ENCODE data around the gene CLEC10A. TPM values are rescaled to one million over a fixed set of nuclear protein-coding genes. Genes with fewer than 3 reads are reported as not detected.
"Not testable (repeated sequence)": the region's sequence is repeated elsewhere in the genome, so short reads cannot be mapped to it uniquely, and the experiment has no call there.

The CLEC10A gene
- total RNA-seq, 1 experiment from 2014 or later: not detected

DNA sequence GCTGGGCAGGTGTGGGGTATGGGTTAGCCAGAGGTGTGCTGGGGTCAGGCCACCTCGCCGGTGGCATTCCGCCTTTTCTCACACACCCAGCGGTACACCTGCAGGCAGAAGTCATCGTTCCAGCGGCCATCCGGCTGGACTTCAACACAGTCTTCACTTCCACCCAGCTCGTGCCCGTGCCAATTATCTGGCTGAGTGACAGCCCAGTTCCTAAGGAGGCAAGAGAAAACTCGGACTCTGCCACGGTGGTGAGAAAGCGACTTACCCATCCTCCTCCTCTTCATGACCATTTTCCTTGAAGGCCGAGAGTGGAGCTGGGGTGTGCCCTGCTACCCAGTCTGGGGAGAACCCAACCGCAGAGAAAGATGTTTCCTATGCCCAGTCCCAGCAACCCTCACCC is 21.5 kb upstream of the CLEC10A start:
- CTCF ChIA-PET: no interaction called here
- no peaks in the 10 kb centered on the region for H3K79me2 ChIP-seq (ENCODE audit: low read length)
- H3K4me1 ChIP-seq (ENCODE audit: insufficient read depth, low read length): no peaks in the 10 kb centered on the region; the same call in 1 of the 2 replicates
- no peak overlapping the region for H3K4me3 ChIP-seq (ENCODE audit: low read length)
- H3F3A ChIP-seq (ENCODE audit: low read length, unreplicated experiment): no peaks in the 10 kb centered on the region
- H3K36me3 ChIP-seq (ENCODE audit: low read depth, low read length): no peaks in the 10 kb centered on the region
- intact Hi-C loops (cut with micrococcal nuclease): no loop called here
- no peak for TF ChIP-seq EZH2phosphoT487 (IDR thresholded peaks at IDR 0.05; ENCODE audit: borderline replicate concordance, low read length)
- BruUV-seq (replicated peaks): no TSS peak
- POLR2A ChIA-PET (ENCODE audit: unreplicated experiment): no interaction called here
- ATAC-seq: no peak
- no peak overlapping the region for H3K27ac ChIP-seq (ENCODE audit: low read length)
- no peaks in the 10 kb centered on the region for H3K9me3 ChIP-seq (ENCODE audit: low read length)
- H2AFZ ChIP-seq (ENCODE audit: low read length): no peak overlapping the region
- H3K9me2 ChIP-seq (replicated peaks; ENCODE audit: low read length): no peaks in the 10 kb centered on the region
- no peak overlapping the region for H3K4me2 ChIP-seq (ENCODE audit: low read length)
- no peaks in the 10 kb centered on the region for H3K27me3 ChIP-seq (ENCODE audit: low read length)
- DNase-seq: no peak
- H4K20me1 ChIP-seq (ENCODE audit: low read length): no peaks in the 10 kb centered on the region
- H3K9ac ChIP-seq (ENCODE audit: low read length): no peak overlapping the region

DNA sequence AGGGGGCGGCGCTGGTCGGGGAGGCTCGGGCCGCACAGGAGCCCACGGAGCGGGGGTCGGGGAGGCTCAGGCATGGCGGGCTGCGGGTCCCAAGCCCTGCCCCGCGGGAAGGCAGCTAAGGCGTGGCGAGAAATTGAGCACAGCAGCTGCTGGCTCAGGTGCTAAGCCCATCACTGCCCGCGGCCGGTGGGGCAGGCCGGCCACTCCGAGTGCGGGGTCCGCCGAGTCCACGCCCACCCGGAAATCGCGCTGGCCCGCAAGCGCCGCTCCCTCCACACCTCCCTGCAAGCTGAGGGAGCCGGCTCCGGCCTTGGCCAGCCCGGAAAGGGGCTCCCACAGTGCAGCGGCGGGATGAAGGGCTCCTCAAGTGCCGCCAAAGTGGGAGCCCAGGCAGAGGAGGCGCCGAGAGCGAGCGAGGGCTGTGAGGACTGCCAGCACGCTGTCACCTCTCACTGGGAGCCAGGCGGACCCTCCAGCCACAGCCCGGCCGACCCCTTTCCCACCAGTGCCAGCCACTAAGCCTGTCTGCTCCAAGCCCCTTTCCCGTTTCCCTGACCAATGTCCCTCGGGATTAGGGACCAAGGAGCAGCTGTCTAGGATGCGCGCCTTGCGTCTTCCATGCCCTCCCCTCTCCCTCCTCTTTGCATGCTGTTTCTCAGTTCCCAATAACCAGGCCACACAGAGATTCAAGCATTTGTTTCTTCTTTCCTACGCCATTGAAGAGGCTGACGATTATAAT is 20.8 kb upstream of the CLEC10A start:
- H3K9me3 ChIP-seq (ENCODE audit: low read length); H3K4me1 ChIP-seq (ENCODE audit: insufficient read depth, low read length); H2AFZ ChIP-seq (ENCODE audit: low read length); BruUV-seq (replicated peaks); H3K9ac ChIP-seq (ENCODE audit: low read length); ATAC-seq; H3K79me2 ChIP-seq (ENCODE audit: low read length); intact Hi-C loops (cut with micrococcal nuclease); H3K27me3 ChIP-seq (ENCODE audit: low read length); POLR2A ChIA-PET (ENCODE audit: unreplicated experiment); H3K36me3 ChIP-seq (ENCODE audit: low read depth, low read length); CTCF ChIA-PET; H3K9me2 ChIP-seq (replicated peaks; ENCODE audit: low read length); H3K27ac ChIP-seq (ENCODE audit: low read length); DNase-seq; H3K4me3 ChIP-seq (ENCODE audit: low read length); H3K4me2 ChIP-seq (ENCODE audit: low read length); H3F3A ChIP-seq (ENCODE audit: low read length, unreplicated experiment); H4K20me1 ChIP-seq (ENCODE audit: low read length): not testable (repeated sequence)

DNA sequence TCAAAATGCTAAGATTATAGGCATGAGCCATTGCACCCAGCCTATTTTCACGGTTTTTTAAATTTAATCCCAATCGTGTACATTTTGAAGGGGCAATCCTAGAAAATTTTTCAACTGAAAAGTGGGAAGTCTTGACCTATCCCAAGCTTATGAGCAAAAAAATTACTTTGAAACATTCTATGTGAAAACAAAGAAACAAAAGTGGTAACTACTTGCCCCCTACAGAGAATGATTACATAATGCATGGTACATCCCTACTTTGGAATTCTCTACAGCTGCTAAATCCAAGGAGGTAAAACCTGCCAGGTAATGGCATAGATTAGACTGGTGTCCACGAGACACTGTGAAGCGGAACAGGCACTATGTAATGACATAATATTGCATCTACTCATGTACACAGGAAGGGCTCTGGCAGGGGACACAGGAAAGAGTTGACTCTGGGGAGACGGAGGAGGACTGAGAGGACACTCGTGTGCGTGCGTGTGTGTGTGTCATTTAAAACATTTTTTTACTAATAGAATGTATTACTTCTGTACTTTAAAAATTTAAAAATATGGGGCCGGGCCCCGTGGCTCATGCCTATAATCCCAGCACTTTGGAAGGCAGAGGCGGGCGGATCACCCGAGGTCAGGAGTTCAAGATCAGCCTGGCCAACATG is 18.9 kb upstream of the CLEC10A start:
- Histone ChIP-seq H3K79me2 (ENCODE audit: low read length) (no peaks in the 10 kb centered on the region), H3K4me1 (ENCODE audit: insufficient read depth, low read length) (no peaks in the 10 kb centered on the region; the same call in 1 of the 2 replicates), H3K4me3 (ENCODE audit: low read length) (no peak overlapping the region), H3F3A (ENCODE audit: low read length, unreplicated experiment) (no peaks in the 10 kb centered on the region), H4K20me1 (ENCODE audit: low read length) (no peaks in the 10 kb centered on the region), H3K27me3 (ENCODE audit: low read length) (no peaks in the 10 kb centered on the region), H3K4me2 (ENCODE audit: low read length) (no peak overlapping the region), H3K9me3 (ENCODE audit: low read length) (no peaks in the 10 kb centered on the region), H2AFZ (ENCODE audit: low read length) (no peak overlapping the region), H3K27ac (ENCODE audit: low read length) (no peak overlapping the region), H3K36me3 (ENCODE audit: low read depth, low read length) (no peaks in the 10 kb centered on the region), H3K9me2 (replicated peaks; ENCODE audit: low read length) (no peaks in the 10 kb centered on the region), H3K9ac (ENCODE audit: low read length) (no peak overlapping the region)
- POLR2A ChIA-PET (ENCODE audit: unreplicated experiment): no interaction called here
- DNase-seq (no peak), ATAC-seq (no peak)
- TF ChIP-seq EZH2phosphoT487 (IDR thresholded peaks at IDR 0.05; ENCODE audit: borderline replicate concordance, low read length): no peak
- TF ChIP-seq, protein P1, sequence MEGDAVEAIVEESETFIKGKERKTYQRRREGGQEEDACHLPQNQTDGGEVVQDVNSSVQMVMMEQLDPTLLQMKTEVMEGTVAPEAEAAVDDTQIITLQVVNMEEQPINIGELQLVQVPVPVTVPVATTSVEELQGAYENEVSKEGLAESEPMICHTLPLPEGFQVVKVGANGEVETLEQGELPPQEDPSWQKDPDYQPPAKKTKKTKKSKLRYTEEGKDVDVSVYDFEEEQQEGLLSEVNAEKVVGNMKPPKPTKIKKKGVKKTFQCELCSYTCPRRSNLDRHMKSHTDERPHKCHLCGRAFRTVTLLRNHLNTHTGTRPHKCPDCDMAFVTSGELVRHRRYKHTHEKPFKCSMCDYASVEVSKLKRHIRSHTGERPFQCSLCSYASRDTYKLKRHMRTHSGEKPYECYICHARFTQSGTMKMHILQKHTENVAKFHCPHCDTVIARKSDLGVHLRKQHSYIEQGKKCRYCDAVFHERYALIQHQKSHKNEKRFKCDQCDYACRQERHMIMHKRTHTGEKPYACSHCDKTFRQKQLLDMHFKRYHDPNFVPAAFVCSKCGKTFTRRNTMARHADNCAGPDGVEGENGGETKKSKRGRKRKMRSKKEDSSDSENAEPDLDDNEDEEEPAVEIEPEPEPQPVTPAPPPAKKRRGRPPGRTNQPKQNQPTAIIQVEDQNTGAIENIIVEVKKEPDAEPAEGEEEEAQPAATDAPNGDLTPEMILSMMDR (conservative IDR thresholded peaks at IDR 0.05; ENCODE audit: low read depth, low read length): no peak
- no peak for TF ChIP-seq EZH2 (IDR thresholded peaks at IDR 0.05; ENCODE audit: low read length, unreplicated experiment)
- CTCF ChIA-PET: no interaction called here
- no TSS peak for BruUV-seq (replicated peaks)
- intact Hi-C loops (cut with micrococcal nuclease): loop anchor here (5.0 kb wide), 1 partner anchor 37 kb away; no protein-coding TSS in a partner anchor

All from PC-3 (cell line).